ENCODE measurements around the gene CYP19A1. TPM values are rescaled to one million over a fixed set of nuclear protein-coding genes. Genes with fewer than 3 reads are reported as not detected.

Gene CYP19A1
- total and polyA plus RNA-seq, 2 of the 8 experiments (the other 6 are each of a cell fraction or from before 2014, with no cell fraction given): not detected

DNA sequence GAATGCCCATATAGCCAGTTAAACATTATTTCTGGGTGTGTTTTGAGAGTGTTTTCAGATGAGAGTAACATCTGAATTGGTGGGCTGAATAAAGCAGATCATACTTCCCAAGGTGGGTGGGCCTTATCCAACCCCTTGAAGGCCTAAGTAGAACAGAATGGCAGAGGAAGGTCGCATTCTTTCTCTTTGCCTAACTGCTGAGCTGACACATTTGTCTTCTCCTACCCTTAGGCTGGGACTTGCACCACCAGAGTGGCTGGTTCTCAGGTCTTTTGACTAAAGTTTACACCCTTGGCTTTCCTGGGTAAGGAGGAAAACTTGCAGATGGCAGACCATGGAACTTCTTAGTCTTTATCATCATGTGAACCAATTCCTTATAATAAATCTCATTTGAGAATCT is 157.9 kb downstream of the CYP19A1 start (continued):
- TF ChIP-seq, protein P1, sequence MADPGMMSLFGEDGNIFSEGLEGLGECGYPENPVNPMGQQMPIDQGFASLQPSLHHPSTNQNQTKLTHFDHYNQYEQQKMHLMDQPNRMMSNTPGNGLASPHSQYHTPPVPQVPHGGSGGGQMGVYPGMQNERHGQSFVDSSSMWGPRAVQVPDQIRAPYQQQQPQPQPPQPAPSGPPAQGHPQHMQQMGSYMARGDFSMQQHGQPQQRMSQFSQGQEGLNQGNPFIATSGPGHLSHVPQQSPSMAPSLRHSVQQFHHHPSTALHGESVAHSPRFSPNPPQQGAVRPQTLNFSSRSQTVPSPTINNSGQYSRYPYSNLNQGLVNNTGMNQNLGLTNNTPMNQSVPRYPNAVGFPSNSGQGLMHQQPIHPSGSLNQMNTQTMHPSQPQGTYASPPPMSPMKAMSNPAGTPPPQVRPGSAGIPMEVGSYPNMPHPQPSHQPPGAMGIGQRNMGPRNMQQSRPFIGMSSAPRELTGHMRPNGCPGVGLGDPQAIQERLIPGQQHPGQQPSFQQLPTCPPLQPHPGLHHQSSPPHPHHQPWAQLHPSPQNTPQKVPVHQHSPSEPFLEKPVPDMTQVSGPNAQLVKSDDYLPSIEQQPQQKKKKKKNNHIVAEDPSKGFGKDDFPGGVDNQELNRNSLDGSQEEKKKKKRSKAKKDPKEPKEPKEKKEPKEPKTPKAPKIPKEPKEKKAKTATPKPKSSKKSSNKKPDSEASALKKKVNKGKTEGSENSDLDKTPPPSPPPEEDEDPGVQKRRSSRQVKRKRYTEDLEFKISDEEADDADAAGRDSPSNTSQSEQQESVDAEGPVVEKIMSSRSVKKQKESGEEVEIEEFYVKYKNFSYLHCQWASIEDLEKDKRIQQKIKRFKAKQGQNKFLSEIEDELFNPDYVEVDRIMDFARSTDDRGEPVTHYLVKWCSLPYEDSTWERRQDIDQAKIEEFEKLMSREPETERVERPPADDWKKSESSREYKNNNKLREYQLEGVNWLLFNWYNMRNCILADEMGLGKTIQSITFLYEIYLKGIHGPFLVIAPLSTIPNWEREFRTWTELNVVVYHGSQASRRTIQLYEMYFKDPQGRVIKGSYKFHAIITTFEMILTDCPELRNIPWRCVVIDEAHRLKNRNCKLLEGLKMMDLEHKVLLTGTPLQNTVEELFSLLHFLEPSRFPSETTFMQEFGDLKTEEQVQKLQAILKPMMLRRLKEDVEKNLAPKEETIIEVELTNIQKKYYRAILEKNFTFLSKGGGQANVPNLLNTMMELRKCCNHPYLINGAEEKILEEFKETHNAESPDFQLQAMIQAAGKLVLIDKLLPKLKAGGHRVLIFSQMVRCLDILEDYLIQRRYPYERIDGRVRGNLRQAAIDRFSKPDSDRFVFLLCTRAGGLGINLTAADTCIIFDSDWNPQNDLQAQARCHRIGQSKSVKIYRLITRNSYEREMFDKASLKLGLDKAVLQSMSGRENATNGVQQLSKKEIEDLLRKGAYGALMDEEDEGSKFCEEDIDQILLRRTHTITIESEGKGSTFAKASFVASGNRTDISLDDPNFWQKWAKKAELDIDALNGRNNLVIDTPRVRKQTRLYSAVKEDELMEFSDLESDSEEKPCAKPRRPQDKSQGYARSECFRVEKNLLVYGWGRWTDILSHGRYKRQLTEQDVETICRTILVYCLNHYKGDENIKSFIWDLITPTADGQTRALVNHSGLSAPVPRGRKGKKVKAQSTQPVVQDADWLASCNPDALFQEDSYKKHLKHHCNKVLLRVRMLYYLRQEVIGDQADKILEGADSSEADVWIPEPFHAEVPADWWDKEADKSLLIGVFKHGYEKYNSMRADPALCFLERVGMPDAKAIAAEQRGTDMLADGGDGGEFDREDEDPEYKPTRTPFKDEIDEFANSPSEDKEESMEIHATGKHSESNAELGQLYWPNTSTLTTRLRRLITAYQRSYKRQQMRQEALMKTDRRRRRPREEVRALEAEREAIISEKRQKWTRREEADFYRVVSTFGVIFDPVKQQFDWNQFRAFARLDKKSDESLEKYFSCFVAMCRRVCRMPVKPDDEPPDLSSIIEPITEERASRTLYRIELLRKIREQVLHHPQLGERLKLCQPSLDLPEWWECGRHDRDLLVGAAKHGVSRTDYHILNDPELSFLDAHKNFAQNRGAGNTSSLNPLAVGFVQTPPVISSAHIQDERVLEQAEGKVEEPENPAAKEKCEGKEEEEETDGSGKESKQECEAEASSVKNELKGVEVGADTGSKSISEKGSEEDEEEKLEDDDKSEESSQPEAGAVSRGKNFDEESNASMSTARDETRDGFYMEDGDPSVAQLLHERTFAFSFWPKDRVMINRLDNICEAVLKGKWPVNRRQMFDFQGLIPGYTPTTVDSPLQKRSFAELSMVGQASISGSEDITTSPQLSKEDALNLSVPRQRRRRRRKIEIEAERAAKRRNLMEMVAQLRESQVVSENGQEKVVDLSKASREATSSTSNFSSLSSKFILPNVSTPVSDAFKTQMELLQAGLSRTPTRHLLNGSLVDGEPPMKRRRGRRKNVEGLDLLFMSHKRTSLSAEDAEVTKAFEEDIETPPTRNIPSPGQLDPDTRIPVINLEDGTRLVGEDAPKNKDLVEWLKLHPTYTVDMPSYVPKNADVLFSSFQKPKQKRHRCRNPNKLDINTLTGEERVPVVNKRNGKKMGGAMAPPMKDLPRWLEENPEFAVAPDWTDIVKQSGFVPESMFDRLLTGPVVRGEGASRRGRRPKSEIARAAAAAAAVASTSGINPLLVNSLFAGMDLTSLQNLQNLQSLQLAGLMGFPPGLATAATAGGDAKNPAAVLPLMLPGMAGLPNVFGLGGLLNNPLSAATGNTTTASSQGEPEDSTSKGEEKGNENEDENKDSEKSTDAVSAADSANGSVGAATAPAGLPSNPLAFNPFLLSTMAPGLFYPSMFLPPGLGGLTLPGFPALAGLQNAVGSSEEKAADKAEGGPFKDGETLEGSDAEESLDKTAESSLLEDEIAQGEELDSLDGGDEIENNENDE (IDR thresholded peaks at IDR 0.05; ENCODE audit: insufficient replicate concordance, low read length): no peak
- TF ChIP-seq, protein P2, sequence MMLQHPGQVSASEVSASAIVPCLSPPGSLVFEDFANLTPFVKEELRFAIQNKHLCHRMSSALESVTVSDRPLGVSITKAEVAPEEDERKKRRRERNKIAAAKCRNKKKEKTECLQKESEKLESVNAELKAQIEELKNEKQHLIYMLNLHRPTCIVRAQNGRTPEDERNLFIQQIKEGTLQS (IDR thresholded peaks at IDR 0.05; ENCODE audit: insufficient read depth, low read depth, low read length): no peak
- TF ChIP-seq, protein P3, sequence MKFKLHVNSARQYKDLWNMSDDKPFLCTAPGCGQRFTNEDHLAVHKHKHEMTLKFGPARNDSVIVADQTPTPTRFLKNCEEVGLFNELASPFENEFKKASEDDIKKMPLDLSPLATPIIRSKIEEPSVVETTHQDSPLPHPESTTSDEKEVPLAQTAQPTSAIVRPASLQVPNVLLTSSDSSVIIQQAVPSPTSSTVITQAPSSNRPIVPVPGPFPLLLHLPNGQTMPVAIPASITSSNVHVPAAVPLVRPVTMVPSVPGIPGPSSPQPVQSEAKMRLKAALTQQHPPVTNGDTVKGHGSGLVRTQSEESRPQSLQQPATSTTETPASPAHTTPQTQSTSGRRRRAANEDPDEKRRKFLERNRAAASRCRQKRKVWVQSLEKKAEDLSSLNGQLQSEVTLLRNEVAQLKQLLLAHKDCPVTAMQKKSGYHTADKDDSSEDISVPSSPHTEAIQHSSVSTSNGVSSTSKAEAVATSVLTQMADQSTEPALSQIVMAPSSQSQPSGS (IDR thresholded peaks at IDR 0.05; ENCODE audit: low read length): no peak
- TF ChIP-seq CHD1 (IDR thresholded peaks at IDR 0.05; ENCODE audit: low read depth, low read length) (no peak), CTBP2 (IDR thresholded peaks at IDR 0.05; ENCODE audit: borderline replicate concordance, insufficient read depth, insufficient read length, low read length) (no peak), KDM4A (IDR thresholded peaks at IDR 0.05; ENCODE audit: low read depth, low read length, severe bottlenecking) (no peak), GTF2F1 (IDR thresholded peaks at IDR 0.05; ENCODE audit: borderline replicate concordance, low read depth, low read length) (no peak)
